HG02884 (cell line): ENCODE results near the gene NR3C2.

Experiments used
- ATAC-seq: cut with Tn5 transposase; IDR thresholded peaks from one replicate; pipeline ENCODE4 v1.9.1; 2021; ENCODE audit warnings: mild to moderate bottlenecking, moderate library complexity; ENCODE audit not compliant: unreplicated experiment

The NR3C2 gene

DNA sequence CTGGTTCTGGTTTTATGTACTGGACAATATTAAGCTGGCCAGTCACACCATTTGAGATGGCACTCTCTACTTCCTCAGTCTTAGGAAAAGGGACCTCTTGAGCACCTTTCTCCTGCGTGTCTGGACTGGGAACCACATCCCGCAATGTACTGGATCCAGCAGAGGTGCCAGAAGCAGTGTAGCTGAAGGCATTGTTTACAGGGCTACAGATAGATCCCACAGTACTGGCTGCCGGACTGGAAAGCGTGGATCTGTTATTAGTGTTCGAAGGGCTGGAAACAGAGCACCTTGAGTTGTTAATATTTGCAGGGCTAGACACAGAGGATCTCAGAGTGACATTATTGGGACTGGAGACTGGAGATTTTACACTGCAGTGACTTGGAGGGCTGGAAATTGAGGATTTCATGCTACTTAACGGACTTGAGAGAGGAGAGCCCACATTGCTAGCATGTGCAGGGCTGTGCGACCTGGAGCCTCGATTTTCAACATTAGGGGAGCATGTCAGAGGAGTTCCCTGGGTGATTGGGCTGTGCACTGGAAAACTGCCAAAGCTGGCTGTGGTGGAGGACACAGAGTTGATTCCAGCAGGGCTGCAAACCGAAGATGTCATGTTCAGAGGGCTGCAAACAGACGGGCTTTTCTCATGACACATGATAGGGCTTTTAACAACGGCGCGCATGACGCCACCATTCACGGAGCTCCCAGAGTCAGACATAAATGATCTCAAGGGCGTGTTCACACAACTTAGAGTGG is 6.4 kb downstream of the NR3C2 start:
- ATAC-seq = no peak

GRCh38 chr4:148434075-148434773 is 8.0 kb downstream of the NR3C2 start:
- ATAC-seq = no peak

GRCh38 chr4:148431401-148431800 is 10.8 kb downstream of the NR3C2 start:
- ATAC-seq = no peak

- ATAC-seq = no peak
Measured at GRCh38 chr4:148430854-148431253, 11.4 kb downstream of the NR3C2 start.

GRCh38 chr4:148429206-148429605 is 13.0 kb downstream of the NR3C2 start:
- no peak for ATAC-seq

GRCh38 chr4:148426643-148427042 is 15.6 kb downstream of the NR3C2 start:
- ATAC-seq = no peak

DNA sequence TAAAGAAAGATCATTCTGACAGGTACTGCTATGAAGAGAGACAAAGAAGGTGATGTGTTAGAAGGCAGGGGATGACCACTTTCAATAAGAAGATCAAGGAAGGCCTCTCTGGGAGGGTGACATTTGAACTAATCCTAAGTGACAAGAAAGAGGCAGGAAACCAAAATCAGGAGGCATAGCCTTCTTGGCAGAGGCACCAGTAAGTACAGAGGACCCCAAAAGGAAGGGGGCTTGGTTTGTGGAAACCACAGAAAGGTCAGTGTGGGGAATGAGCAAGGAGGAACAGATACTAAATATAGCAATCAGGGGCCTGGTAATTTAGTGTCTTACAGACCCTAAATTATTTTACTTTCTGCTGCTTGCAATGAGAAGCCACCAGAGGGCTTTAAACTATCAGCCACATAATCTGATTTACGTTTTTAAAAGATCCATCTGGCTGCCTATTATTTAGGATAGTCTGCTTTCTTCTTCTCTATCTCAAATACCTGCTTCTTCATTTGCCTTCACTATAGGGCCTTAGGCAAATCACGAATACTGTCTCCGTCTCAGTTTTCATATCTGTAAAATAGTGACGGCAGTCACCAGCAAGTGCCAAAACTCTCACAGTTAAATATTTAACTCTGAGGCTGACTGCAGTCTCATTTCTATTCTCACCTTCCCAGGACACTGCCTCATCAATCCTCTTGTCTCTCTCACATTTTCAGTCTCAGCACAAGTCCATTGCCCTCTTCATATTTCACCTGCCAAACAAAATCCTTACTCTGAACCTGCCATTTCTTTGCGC is 16.7 kb downstream of the NR3C2 start:
- no peak for ATAC-seq

DNA sequence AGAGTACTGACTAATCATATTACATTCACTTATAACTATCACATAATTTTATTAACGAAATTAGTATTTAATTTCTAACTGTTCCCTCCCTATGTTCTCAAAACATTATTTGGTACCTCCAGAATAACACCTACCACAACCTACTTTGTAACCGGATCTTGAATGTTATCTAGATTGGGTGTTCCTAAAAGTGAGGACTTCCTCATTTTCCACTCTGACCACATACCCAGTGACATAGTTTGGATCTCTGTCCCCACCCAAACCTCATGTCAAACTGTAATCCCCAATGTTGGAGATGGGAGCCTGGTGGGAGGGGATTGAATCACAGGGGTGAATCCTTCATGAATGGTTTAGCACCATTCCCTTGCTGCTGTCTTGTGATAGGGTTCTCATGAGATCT is 21.8 kb downstream of the NR3C2 start:
- ATAC-seq = no peak

DNA sequence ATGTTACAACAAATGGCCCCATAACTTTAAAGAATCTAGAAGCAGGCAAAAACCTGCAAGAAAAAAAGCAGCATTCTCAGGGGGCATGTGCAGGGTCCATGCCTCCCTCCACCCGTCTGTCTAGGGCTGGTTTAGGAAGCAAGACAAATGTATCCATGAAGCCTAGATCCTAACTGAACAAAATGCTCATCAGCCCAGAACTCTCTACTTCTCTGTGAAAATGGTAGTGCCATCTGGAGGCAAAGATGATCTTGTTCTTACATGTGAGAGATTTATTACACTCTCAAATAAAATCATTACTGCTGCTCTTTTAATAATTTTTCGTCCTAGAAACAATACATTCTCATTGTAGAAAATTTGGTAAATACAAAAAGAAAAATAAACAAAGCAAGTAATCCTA is 26.7 kb downstream of the NR3C2 start:
- ATAC-seq = no peak

GRCh38 chr4:148412460-148412994 is 29.7 kb downstream of the NR3C2 start:
- ATAC-seq = no peak

DNA sequence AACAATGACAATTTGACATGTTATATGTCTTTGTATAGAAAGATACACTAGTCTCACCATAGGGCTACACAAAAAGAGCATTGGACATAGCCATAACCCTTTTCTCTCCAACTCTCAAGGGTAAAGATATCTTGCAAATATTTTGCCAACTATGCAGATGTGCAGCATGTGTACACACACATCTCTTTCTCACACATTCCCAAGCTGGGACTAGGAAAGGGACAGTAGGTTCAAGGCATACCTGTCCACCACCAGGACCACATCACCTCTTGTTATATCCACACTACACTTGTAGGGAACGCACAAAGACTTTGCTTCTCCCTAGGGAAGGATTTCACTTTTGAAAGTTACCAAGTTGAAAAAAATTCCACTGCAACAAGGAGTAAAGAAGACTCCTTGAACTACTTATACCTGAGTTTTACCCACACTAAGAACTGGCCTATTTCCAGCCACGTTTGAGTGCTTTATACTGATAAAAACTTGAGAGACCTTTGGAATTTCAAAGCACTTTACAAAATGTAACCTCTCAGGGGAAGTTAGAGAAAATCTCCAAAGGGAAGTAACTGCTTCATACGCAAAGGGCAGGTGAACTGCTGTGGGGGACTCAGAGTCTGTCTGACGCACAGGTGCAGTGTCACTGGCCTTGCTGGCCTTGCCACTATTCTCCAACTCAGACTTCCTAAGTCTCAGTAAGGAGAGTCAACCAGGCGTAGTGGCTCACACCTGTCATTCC is 36.9 kb downstream of the NR3C2 start:
- ATAC-seq = no peak

GRCh38 chr4:148398988-148399387 is 43.2 kb downstream of the NR3C2 start:
- ATAC-seq = no peak

GRCh38 chr4:148397771-148398170 is 44.4 kb downstream of the NR3C2 start:
- no peak for ATAC-seq

- no peak for ATAC-seq
Measured at GRCh38 chr4:148396986-148397673, 45.1 kb downstream of the NR3C2 start.

DNA sequence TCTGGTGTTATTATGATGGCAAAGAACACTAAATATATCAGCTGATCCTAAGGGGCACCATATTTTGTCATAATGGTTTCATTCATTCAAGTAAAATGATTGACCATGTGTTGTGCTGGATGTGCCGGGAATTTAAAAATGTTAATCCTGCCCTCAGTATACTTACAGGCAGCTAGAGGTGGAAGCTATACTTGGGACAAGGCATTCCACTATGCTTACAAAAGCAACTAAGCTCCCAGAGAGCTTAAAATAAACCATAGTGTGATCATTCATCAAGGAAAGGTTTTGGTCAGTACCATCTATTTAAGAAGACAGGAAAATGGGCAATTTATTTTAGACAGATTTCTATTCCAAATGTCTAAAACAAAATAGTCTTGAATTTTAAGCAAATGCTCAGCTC is 46.4 kb downstream of the NR3C2 start:
- ATAC-seq = no peak

- no peak for ATAC-seq
Measured at GRCh38 chr4:148391056-148391455, 51.2 kb downstream of the NR3C2 start.

- no peak for ATAC-seq
Measured at GRCh38 chr4:148390311-148390710, 51.9 kb downstream of the NR3C2 start.

GRCh38 chr4:148380291-148380690 is 61.9 kb downstream of the NR3C2 start:
- ATAC-seq = no peak

DNA sequence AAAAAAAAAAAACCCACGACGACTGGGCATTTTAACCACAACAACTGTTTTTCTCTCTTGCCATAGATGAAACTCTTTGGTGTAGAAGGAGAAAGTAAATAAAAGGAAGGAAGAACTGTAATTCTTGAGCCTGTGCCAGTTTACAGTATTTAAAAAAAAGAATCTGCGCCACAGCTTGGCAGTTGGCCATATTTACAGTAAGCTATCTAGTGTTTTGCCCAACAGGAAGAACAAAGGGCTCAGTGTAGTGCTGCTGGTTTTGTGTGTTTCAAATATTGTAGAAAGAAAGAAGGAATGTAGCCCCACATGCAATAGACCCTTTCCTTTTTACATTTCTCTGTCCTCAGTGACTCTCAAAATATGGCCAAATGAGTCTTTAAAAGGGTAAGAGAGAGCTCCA is 66.1 kb downstream of the NR3C2 start:
- no peak for ATAC-seq

- ATAC-seq = no peak
Measured at GRCh38 chr4:148375584-148375983, 66.6 kb downstream of the NR3C2 start.
